Spinal cord (tissue), 10 donors: ENCODE measurements around the gene METRN. TPM values are rescaled to one million over a fixed set of nuclear protein-coding genes. Genes with fewer than 3 reads are reported as not detected.
"Not testable (repeated sequence)": the region's sequence is repeated elsewhere in the genome, so short reads cannot be mapped to it uniquely, and the experiment has no call there.

Source experiments
- DNase-seq, 6 donors: peaks; one replicate each; pipeline versions ENCODE4 v3.0.0 to v3.0.0-alpha.2; 2013 to 2015; ENCODE audit warnings: low spot score in 6 of 6, low read depth in 4 of 6
- H3K27ac ChIP-seq: one replicate; pipeline ENCODE4 v1.5.1; 2013; ENCODE audit warnings: low read depth, low read length, control low read depth
- H3K27me3 ChIP-seq: one replicate; pipeline ENCODE4 v1.6.1; 2013; ENCODE audit warnings: low read length; ENCODE audit not compliant: control insufficient read depth, insufficient read depth
- H3K36me3 ChIP-seq: one replicate; pipeline ENCODE4 v1.6.1; 2013; ENCODE audit warnings: low read length; ENCODE audit not compliant: control insufficient read depth, insufficient read depth
- H3K4me1 ChIP-seq: one replicate; pipeline ENCODE4 v1.6.1; 2013; ENCODE audit warnings: low read length; ENCODE audit not compliant: control insufficient read depth, insufficient read depth
- H3K4me3 ChIP-seq: one replicate; pipeline ENCODE4 v1.5.1; 2013; ENCODE audit warnings: low read depth, low read length, control low read depth
- H3K9me3 ChIP-seq: one replicate; pipeline ENCODE4 v1.6.1; 2013; ENCODE audit warnings: low read length; ENCODE audit not compliant: control insufficient read depth, insufficient read depth
- WGBS: methylation state at CpG from one replicate; pipeline ENCODE4 v1.1.5; 2013; ENCODE audit warnings: missing lambda C conversion rate; ENCODE audit not compliant: insufficient coverage; 5-methylcytosine and 5-hydroxymethylcytosine counted together
- polyA plus RNA-seq, 2 donors: library from polyadenylated mRNA; unstranded; fragments of 120-200 nt; gene quantifications; one replicate each; pipeline ENCODE4 v1.2.1, GENCODE V29; 2013; ENCODE audit not compliant: insufficient read length in 2 of 2
- total RNA-seq, 2 donors: library from RNA; depleted of rRNA in 1 of 2; stranded (reverse); fragments of 120-200 nt in 1 of 2; fragments of >200 nt in 1 of 2; gene quantifications; one replicate each; pipeline versions ENCODE4 v1.2.3 to v1.2.4, GENCODE V29; 2013 to 2014
- donor health status: healthy.

The METRN gene
- total and polyA plus RNA-seq, 4 donors: 75.5 to 402 (median 319) TPM

DNA sequence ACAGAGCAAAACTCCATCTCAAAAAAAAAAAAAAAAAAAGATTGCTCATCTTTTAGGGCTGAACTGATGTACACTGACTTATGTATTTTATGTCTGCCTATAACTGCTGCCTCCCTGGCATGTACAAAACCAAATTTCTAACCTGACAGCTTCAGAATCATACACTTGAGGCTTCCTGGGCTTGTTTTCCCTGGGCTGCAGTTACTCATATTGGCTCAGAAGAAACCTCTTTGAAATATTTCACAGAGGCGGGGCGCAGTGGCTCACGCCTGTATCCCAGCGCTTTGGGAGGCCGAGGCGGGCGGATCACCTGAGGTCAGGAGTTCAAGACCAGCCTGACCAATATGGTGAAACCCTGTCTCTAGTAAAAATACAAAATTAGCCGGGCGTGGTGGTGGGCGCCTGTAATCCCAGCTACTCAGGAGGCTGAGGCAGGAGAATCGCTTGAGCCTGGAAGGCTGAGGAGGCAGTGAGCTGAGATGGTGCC is 39.2 kb downstream of the METRN start:
- H3K36me3 ChIP-seq, H3K27me3 ChIP-seq, H3K9me3 ChIP-seq, DNase-seq, H3K4me3 ChIP-seq, H3K27ac ChIP-seq, H3K4me1 ChIP-seq: not testable (repeated sequence)
- WGBS: 99% methylated on average over 9 of the region's 11 CpGs

DNA sequence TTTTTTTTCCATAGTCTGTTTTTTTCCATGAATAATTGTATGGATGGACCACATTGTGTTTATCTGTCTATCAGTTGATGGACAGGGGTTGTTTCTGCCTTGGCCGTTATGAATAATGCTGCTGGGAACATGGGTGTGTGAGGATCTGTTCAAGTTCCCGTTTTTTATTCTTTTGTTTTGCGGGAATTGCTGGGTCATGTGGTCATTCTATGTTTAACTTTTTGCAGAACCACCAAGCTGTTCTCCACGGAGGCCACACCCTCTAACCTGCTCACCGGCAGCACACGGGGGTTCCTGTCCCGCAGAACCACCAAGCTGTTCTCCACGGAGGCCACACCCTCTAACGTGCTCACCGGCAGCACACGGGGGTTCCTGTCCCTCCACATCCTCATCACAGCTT is 39.7 kb downstream of the METRN start:
- Histone ChIP-seq H3K9me3 (no peaks in the 10 kb centered on the region), H3K4me3 (no peak overlapping the region), H3K4me1 (peaks cover 5% of the 10 kb centered on the region), H3K27me3 (peaks cover 9% of the 10 kb centered on the region), H3K27ac (no peak overlapping the region), H3K36me3 (no peaks in the 10 kb centered on the region)
- 82% methylated on average over 6 of the region's 11 CpGs for WGBS
- no peak for DNase-seq

DNA sequence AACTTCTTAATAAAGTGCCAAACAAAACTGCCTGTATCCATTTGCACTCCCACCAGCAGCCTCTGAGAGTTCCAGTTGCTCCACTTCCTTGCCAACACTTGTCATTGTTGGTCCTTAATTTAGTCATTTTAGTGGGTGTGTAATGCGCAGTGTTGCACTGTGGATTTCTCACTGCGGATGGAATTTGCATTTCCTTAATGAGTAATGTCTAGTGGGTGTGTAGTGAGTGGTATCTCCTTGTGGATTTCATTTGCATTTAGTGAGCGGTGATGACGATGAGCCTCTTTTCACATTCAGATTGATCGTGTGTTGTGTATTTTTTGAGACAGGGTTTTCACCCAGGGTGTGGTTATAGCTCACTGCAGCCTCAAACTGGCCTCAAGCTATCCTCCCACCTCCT is 41.5 kb downstream of the METRN start:
- no peaks in the 10 kb centered on the region for H3K9me3 ChIP-seq
- WGBS: 90% methylated on average over 2 of the region's 5 CpGs
- no peak overlapping the region for H3K27ac ChIP-seq
- H3K27me3 ChIP-seq: peaks cover 7% of the 10 kb centered on the region
- no peak overlapping the region for H3K4me3 ChIP-seq
- DNase-seq: no peak
- peaks cover 5% of the 10 kb centered on the region for H3K4me1 ChIP-seq
- H3K36me3 ChIP-seq: no peaks in the 10 kb centered on the region

DNA sequence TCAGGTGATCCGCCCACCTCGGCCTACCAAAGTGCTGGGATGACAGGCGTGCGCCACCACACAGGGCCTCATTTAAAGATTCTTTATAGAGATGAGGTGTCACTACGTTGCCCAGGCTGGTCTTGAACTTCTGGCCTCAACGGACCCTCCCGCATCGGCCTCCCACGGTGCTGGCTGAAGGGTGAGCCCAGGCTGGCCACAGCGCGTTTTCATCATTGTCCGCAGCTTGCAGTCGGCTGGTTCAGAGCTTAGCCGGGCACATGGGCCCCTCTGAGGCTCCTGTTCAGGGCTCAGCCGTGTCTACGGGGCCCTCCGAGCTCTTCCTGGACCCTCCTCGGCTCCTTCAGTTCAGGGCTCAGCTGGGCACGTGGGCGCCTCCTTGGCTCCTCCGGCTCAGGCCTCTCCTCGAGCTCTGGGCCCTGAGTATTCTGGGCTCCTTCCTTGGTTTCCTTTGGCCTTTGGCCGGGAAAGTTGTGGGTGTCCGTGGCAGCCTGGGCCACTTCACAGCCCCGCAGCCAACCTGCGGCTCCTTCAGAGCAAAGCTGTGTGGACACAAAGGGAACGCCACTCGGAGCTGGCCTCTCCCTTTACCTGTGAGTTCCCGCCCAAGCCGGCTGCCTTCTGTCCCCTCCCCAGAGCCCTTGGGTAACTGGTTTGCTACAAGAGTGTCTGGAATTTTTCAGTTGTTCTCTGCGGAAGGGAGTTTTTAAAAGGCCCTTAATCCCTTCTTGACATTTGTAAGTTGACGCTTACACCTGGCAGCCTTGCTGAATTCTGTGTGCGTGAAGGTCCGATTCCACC is 44.4 kb downstream of the METRN start:
- Histone ChIP-seq H3K4me1 (no peaks in the 10 kb centered on the region), H3K9me3 (no peaks in the 10 kb centered on the region), H3K4me3 (no peak overlapping the region), H3K27me3 (no peaks in the 10 kb centered on the region), H3K27ac (no peak overlapping the region), H3K36me3 (no peaks in the 10 kb centered on the region)
- 84% methylated on average over 31 of the region's 34 CpGs for WGBS
- no peak for DNase-seq

DNA sequence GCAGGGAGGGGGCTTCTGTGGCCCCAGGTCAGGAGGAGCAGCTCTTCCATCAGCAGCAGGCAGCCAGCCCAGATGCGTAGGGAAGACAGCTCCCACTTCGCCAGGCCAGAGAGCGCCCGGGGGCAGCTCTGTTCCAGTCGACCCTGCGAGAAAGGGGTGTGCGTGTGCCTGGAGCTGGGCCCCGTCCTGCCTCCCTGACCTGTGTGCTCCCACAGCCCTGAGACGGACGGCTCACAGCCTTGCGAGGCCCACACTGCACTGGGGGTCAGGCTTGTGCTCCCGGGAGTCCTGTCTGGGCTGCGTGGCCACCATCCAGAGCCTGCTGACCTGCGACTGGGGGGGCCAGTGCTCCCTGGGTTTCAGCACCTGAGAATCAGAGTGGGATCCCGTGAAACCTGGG is 45.1 kb downstream of the METRN start:
- WGBS: 81% methylated on average over 15 of the region's 15 CpGs
- Histone ChIP-seq H3K9me3 (no peaks in the 10 kb centered on the region), H3K36me3 (no peaks in the 10 kb centered on the region), H3K4me1 (no peaks in the 10 kb centered on the region), H3K27me3 (no peaks in the 10 kb centered on the region), H3K27ac (no peak overlapping the region), H3K4me3 (no peak overlapping the region)
- no peak for DNase-seq

DNA sequence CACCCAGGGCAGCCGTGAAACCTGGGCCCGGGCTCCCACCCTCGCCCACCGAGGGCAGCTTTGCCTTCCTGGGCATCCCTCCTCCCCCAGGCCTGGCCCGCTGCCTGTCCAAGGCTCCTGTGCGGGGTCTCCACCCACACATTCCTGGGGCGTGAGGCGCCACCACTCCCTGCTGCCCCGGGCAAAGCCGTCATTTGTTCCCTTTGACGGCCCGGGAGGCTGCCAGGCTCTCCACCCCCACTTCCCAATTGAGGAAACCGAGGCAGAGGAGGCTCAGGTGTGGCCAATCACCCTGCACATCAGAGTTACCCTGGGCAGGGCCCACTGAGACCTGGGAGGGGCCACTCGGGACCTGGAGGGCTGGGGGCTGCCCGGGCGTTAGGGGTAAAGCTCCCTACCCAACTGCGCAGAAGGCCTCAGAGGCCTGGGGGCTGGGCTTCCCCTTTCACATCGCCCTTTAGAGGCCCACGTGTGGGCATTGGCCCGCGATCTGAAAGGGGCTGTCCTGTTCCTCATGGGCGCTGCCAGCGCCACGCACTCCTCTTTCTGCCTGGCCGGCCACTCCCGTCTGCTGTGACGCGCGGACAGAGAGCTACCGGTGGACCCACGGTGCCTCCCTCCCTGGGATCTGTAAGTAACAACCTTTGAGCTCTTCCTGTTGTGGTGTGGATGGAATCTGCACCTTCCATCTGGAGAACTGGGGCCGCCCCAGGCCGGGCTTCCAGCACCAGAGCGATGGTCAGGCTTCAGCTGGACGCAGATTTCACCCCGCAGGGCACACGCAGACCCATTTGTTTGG is 45.8 kb downstream of the METRN start, which contains the start of gene MSLN:
Gene MSLN, plus strand, starts transcription at position 190 of the 799 bp plus-strand sequence. CDS start 1,947 bp downstream, outside the sequence.
- Histone ChIP-seq H3K4me1 (no peaks in the 10 kb centered on the region), H3K27me3 (no peaks in the 10 kb centered on the region), H3K4me3 (no peak within 1 kb of the TSS), H3K36me3 (no peaks in the 10 kb centered on the region), H3K27ac (no peak within 1 kb of the TSS), H3K9me3 (no peaks in the 10 kb centered on the region)
- DNase-seq: no peak
- 71% methylated on average over 37 of the region's 37 CpGs for WGBS

DNA sequence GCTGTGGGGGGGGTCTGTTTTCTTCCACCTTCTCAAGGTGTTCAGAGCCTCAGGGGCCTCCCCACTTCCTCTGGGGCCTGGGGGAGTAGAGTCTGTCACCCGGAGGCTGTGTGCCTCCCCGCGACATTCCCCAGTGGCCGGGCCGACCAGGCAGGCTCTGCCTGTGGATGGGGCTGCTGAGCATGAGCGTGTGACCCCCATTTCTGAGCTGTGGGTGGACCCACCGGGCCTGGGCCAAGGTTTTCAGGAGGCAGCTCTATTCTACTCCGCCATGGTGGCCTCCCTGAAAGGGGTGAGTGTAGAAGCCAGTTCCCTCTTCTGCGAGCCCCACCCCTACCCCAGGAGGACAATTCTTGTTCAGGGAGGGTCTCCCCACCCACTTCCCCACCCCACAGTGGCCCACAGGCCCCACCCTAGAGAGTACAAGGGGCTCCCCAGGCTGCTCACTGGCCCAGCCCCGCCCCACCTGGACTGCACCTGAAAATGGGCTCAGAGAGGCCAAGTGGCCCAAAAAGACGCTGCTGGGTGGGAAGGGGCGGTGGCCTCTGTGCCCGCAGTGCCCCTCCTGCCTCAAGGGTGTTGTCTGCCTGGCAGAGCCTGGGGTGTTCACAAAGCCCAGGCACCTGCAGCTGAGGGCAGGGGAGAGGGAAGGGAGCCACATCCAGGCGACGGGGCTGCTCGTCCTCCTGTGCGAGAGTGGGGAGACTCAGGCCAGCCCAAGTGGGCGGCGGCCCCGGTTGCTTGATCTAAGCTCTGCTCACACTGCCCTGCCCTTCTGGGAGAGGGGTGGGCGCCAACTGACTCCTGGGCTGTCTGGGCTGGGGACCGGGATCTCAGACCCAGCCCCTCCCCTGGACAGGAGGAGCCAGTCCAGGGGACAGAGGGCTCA is 47.0 kb downstream of the METRN start:
- Histone ChIP-seq H3K4me1 (no peaks in the 10 kb centered on the region), H3K4me3 (no peak overlapping the region), H3K27ac (no peak overlapping the region), H3K36me3 (no peaks in the 10 kb centered on the region), H3K27me3 (no peaks in the 10 kb centered on the region), H3K9me3 (no peaks in the 10 kb centered on the region)
- WGBS: 58% methylated on average over 18 of the region's 22 CpGs
- DNase-seq: no peak

DNA sequence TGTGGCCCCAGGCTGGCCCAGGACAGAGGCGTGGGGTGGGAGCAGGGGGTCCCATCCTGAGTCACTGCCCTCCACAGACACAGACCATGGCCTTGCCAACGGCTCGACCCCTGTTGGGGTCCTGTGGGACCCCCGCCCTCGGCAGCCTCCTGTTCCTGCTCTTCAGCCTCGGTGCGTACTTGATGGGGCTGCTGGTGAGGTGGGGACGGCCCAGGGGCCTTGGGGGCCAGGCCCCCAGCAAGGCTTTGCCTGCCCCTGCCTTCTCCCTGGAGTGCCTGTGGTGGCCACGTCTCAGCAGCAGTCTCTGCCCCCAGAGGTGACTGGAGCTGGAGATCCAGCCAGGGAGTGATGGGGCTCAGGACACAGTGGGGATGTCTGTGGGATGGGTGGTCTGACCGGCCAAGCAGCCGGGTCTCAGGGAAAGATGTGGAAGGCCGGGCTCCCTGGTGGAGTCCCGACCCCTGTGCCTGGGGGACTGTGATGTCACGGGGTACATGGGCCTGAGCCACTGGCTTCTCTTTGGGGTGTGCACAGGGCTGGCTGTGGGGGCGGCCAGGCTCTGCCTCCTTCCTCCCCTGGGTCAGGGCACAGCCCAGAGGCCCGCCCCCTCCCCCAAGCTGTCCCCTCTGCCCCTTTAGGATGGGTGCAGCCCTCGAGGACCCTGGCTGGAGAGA is 47.8 kb downstream of the METRN start:
- 75% methylated on average over 15 of the region's 17 CpGs for WGBS

More for the DNA sequence above, 47.8 kb downstream of the METRN start:
- no peak overlapping the region for H3K4me3 ChIP-seq
- no peaks in the 10 kb centered on the region for H3K27me3 ChIP-seq
- H3K9me3 ChIP-seq: no peaks in the 10 kb centered on the region
- H3K4me1 ChIP-seq: no peaks in the 10 kb centered on the region
- no peaks in the 10 kb centered on the region for H3K36me3 ChIP-seq
- no peak for DNase-seq
- no peak overlapping the region for H3K27ac ChIP-seq
